Lower lobe of right lung (tissue), 2 donors: ENCODE results near the gene SLC34A1. TPM values are rescaled to one million over a fixed set of nuclear protein-coding genes. Genes with fewer than 3 reads are reported as not detected.
A peak's percentile ranks its signal among the peaks of the same experiment; 100 is the strongest.

Source experiments
- ATAC-seq, 2 donors: fragments of 200-7000 bp; cut with Tn5 transposase; one replicate each; pipeline ENCODE4 v1.9.1; 2020 to 2022; ENCODE audit warnings: mild to moderate bottlenecking in 2 of 2, moderate library complexity in 2 of 2
- DNase-seq: peaks from one replicate; pipeline ENCODE4 v3.0.0-alpha.2; 2020
- H3K27ac ChIP-seq: fragments of 200-600 bp; one replicate; pipeline ENCODE4 v1.8.0; 2022
- H3K27me3 ChIP-seq: fragments of 200-600 bp; one replicate; pipeline ENCODE4 v1.8.0; 2022; ENCODE audit warnings: low read depth
- H3K36me3 ChIP-seq: fragments of 200-600 bp; one replicate; pipeline ENCODE4 v1.8.0; 2022; ENCODE audit warnings: mild to moderate bottlenecking
- H3K4me1 ChIP-seq: fragments of 200-600 bp; one replicate; pipeline ENCODE4 v1.8.0; 2022
- H3K4me3 ChIP-seq: fragments of 200-600 bp; one replicate; pipeline ENCODE4 v1.8.0; 2022; ENCODE audit warnings: mild to moderate bottlenecking
- H3K9me3 ChIP-seq: fragments of 200-600 bp; one replicate; pipeline ENCODE4 v1.8.0; 2022
- CTCF ChIP-seq: fragments of 200-600 bp; IDR thresholded peaks from one replicate; pipeline ENCODE4 v1.8.0; 2022; ENCODE audit warnings: antibody characterized with exemption, mild to moderate bottlenecking
- intact Hi-C: fragments of 100-400 bp; cut with DNase I; formaldehyde crosslinking; loops from one replicate; pipeline ENCODE4 v1.11.0; 2022
- total RNA-seq: library from RNA; stranded (reverse); fragmentation: NEBNext Ultra II Directional; extraction: Animal tissue kit (Norgen Biotek cat#: 25700); gene quantifications from one replicate; pipeline ENCODE4 v1.2.1, GENCODE V29; 2021
- donor health status: DM: no; HTN: yes; CAD: no; lungs with severe emphysema.

Gene SLC34A1
- total RNA-seq, 1 donor from 2014 or later: not detected

GRCh38 chr5:177396078-177396477 is 11.8 kb downstream of the SLC34A1 start:
- intact Hi-C loops: no loop called here
- Histone ChIP-seq H3K9me3 (no peaks in the 10 kb centered on the region), H3K27me3 (peaks cover 43% of the 10 kb centered on the region), H3K4me3 (no peak overlapping the region), H3K27ac (no peak overlapping the region), H3K36me3 (no peaks in the 10 kb centered on the region), H3K4me1 (peaks cover 6% of the 10 kb centered on the region)
- no peak for TF ChIP-seq CTCF
- ATAC-seq (no peak), DNase-seq (no peak)

GRCh38 chr5:177396807-177397206 is 12.6 kb downstream of the SLC34A1 start:
- Histone ChIP-seq H3K27ac (no peak overlapping the region), H3K36me3 (no peaks in the 10 kb centered on the region), H3K4me3 (no peak overlapping the region), H3K4me1 (peaks cover 6% of the 10 kb centered on the region), H3K27me3 (peaks cover 51% of the 10 kb centered on the region), H3K9me3 (no peaks in the 10 kb centered on the region)
- no peak for TF ChIP-seq CTCF
- intact Hi-C loops: no loop called here
- ATAC-seq: no peak
- DNase-seq: no peak

GRCh38 chr5:177397875-177398390 is 13.7 kb downstream of the SLC34A1 start:
- Histone ChIP-seq H3K27me3 (peaks cover 62% of the 10 kb centered on the region), H3K27ac (no peak overlapping the region)

GRCh38 chr5:177399997-177400868 is 16.0 kb downstream of the SLC34A1 start, which contains the start of gene PFN3:
Gene PFN3 (minus strand): TSS chr5:177400661. CDS start chr5:177400576, 85 bp downstream.
- Histone ChIP-seq H3K27me3 (peaks cover 71% of the 10 kb centered on the region), H3K4me3 (no peak within 1 kb of the TSS), H3K4me1 (peaks cover 37% of the 10 kb centered on the region), H3K27ac (no peak within 1 kb of the TSS), H3K9me3 (no peaks in the 10 kb centered on the region), H3K36me3 (no peaks in the 10 kb centered on the region)
- TF ChIP-seq CTCF: no peak
- intact Hi-C loops: loop anchor here (10.0 kb wide), 1 partner anchor 55 kb away; no protein-coding TSS in a partner anchor
- DNase-seq (no peak), ATAC-seq (no peak)

More at GRCh38 chr5:177397875-177398390, 13.7 kb downstream of the SLC34A1 start:
- Histone ChIP-seq H3K4me1 (peaks cover 14% of the 10 kb centered on the region), H3K36me3 (no peaks in the 10 kb centered on the region), H3K9me3 (no peaks in the 10 kb centered on the region), H3K4me3 (no peak overlapping the region)
- ATAC-seq (no peak), DNase-seq (no peak)
- TF ChIP-seq CTCF: no peak
- intact Hi-C loops: no loop called here

GRCh38 chr5:177402271-177403043 is 18.2 kb downstream of the SLC34A1 start:
- H3K27me3 ChIP-seq: peaks cover 64% of the 10 kb centered on the region
- H3K4me1 ChIP-seq: peaks cover 49% of the 10 kb centered on the region
- H3K27ac ChIP-seq: no peak overlapping the region
- H3K4me3 ChIP-seq: peak overlapping the region; percentile 70
- no peaks in the 10 kb centered on the region for H3K36me3 ChIP-seq
- TF ChIP-seq CTCF: peak; percentile 36
- no peaks in the 10 kb centered on the region for H3K9me3 ChIP-seq
- intact Hi-C loops: loop anchor here (10.0 kb wide), 1 partner anchor 52 kb away; no protein-coding TSS in a partner anchor
- DNase-seq: peak; percentile 84
- peak; percentile 65 to 74 for ATAC-seq
